ENCODE data around the gene RPL22L1. TPM values are rescaled to one million over a fixed set of nuclear protein-coding genes. Genes with fewer than 3 reads are reported as not detected.
A peak's percentile ranks its signal among the peaks of the same experiment; 100 is the strongest.
"Not testable (repeated sequence)": the region's sequence is repeated elsewhere in the genome, so short reads cannot be mapped to it uniquely, and the experiment has no call there.

Gene RPL22L1
- polyA plus RNA-seq, 4 donors = 42.7 to 101 (median 68.8) TPM

DNA sequence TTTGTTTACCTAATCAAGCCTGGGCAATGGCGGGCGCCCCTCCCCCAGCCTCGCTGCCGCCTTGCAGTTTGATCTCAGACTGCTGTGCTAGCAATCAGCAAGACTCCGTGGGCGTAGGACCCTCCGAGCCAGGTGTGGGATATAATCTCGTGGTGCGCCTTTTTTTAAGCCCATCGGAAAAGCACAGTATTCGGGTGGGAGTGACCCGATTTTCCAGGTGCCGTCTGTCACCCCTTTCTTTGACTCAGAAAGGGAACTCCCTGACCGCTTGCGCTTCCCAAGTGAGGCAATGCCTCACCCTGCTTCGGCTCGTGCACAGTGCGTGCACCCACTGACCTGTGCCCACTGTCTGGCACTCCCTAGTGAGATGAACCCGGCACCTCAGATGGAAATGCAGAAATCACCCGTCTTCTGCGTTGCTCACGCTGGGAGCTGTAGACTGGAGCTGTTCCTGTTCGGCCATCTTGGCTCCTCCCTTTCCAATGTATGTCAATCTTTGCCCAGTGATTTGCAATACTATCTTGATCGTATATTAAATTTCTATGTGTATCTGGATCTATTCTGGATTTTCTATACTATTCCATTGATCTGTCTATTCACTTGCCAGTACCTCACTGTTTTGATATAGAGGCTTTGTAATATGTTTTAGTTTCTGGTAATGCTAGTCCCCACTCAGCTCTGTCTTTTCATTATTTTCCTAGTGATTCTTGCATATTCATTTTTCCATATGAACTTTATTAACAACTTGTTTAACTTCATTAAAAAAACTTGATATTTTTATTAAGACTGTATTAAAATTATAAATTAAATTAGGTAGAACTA is 14.3 kb upstream of the RPL22L1 start:
- not testable (repeated sequence) for DNase-seq (ENCODE audit: low read depth in 4 of 4, low spot score in 2 of 4)

DNA sequence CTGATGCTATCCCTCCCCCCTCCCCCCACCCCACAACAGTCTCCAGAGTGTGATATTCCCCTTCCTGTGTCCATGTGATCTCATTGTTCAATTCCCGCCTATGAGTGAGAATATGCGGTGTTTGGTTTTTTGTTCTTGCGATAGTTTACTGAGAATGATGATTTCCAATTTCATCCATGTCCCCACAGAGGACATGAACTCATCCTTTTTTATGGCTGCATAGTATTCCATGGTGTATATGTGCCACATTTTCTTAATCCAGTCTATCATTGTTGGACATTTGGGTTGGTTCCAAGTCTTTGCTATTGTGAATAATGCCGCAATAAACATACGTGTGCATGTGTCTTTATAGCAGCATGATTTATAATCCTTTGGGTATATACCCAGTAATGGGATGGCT is 8.7 kb upstream of the RPL22L1 start:
- DNase-seq (ENCODE audit: low read depth in 4 of 4, low spot score in 2 of 4) = not testable (repeated sequence)

DNA sequence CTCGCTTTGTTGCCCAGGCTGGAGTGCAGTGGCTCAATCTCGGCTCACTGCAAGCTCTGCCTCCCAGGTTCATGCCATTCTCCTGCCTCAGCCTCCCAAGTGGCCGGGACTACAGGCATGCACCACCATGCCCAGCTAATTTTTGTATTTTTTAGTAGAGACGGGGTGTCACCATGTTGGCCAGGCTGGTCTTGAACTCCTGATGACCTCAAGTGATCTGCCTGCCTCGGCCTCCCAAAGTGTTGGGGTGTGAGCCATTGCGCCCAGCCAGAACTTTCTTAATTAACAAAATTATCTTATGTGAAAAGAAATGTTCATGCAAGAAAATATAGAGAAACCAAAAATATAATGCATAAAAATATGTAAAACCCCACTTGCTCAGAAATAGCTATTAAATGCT is 7.3 kb upstream of the RPL22L1 start:
- not testable (repeated sequence) for DNase-seq (ENCODE audit: low read depth in 4 of 4, low spot score in 2 of 4)

DNA sequence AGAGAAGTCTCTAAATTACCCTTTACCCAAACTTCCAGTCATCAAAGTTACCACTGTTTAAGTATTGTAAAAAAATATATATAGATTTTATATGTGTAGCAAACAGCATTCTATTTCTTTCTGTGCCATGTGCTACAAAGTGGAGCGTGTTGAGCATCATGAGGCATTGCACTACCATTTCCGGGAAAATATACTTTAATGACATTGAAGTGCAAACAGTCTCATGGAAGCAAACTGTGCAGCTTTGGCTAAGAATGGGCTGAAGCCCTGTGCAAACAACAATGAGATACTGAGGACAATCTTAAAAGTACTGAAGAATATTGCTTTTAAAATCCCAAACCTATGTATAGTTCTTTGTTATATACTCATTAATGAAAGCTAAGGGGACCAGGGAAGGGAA is 6.5 kb upstream of the RPL22L1 start:
- DNase-seq (ENCODE audit: low read depth in 4 of 4, low spot score in 2 of 4) = no peak

DNA sequence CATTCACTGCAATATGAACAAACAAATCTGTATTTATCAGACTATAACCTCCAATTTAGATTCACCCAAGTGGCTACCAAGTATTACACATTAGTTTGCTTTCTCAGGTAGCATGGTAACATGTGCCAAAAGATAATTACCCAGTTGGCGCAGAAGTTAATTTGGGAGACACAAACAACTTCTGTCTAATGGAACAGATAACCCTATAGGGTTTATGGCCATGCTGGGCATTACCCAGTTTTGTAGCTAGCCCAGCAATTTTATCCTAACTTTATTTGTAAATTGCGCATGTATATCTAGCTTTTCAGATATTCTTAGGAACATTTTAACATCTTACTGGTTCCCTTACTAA is 780 bp downstream of the RPL22L1 start:
- no peak for DNase-seq (ENCODE audit: low read depth in 4 of 4, low spot score in 2 of 4)

DNA sequence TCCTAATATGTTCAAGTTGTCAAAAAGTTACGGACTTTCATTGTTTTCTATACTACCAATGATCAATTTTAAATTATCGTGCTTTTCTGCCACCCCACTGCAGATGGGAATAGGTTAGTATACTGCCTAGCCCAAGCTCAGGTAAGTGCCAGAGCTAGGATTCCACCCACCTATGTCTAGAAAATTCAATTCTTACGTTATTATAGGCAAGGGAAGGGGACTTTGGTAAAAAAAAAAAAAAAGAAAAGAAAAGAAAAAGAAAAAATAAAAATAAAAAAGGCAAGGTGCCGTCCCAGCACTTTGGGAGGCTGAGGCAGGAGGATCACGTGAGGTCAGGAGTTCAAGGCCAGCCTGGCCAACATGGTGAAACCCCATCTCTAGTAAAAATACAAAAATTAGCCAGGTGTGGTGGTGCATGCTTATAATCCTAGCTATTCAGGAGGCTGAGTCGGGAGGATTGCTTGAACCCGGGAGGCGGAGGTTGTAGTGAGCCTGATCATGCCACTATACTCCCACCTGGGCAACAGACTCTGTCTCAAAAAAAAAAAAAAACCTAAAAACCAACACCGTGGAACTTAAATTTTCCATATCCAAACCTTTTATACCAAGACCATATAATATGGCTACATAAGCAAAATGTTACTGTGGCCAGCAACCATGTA is 1.3 kb downstream of the RPL22L1 start:
- no peak for DNase-seq (ENCODE audit: low read depth in 4 of 4, low spot score in 2 of 4)

DNA sequence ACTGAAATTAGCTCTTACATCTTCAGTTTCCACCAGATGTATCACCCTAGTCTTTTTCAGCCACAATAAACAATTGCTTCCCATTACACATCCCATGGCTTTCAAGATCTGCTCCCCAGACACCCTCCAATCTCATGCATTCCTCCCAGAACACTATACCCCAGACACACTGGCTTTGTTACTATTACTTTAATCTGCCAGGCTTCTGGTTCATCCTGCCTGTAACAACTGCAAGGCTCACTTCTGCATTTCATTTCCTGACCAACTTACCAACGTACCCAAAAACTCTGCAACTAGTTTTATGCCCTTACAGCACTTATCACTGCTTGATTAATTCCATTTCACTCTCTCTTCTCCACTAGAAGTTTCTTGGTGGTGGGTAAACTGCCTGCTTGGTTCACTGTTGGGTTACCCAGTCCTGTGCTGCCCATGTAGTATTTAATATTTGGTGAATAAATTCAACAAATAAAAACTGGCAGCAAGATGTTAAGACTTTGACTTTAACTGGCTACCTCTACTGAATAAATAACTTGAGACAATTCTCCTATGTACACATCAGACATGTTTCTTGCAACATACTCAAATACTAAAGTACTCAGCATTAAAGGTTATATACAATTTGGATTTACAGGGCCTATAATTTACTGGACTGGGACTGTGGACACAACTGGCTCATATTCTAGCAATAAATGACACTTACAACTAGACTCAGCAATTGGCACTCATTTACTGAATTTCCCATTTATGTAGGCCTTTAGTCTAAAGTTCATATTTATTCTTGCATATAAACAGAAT is 2.7 kb downstream of the RPL22L1 start:
- DNase-seq (ENCODE audit: low read depth in 4 of 4, low spot score in 2 of 4) = no peak

DNA sequence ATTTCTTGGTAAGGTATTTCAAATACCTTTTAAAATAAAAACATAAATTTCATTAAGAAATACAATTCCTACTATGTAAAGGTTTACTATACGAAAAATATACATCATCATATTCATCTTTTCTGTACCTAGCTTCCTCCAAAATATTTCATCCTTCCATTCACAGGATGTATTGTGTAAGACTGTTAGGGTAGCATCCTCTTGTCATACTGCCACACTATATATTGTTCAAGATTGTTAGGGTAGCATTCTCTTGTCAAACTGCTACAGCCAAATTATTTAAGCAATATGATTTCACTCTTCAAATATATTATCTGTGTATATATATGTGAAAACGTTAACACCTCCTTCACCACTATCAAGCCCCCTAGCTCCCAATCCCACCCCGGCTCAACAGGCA is 3.5 kb downstream of the RPL22L1 start:
- DNase-seq (ENCODE audit: low read depth in 4 of 4, low spot score in 2 of 4) = no peak

DNA sequence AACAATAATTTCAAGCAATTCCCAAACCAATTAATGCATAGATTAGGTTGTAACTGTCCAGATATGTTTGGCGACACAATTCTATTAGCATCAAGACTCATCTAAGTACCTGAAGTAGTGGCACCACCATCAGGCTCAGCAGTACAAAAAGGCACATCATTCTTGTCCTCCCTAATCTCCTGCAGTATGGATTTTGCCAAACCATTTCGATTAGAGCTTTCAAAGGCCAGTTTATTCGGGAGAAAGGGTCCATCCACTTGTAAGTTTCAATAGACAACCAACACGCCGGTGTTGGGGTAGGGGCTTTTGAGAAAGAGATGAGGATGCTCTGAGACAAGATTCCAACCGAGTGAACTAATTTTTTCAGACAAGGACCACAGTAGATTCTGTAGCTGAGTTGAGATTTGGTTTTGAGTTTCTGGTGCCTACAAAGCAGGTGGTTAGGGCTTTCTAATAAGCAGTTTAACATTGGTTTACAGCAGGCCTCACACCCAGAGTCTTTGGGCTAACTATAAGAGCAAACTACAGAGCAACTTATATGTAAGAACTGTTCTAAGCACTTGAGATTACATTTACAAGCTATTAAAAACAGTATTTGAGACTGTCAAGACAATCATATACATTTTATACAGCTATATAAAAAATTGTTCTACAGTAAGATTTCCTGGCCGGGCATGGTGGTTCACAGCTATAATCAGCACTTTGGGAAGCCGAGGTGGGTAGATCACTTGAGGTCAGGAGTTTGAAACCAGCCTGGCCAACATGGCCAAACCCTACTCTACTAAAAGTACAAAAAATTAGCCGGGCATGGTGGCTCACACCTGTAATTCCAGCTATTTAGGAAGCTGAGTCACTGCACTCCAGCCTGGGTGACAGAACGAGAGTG is 4.5 kb downstream of the RPL22L1 start:
- DNase-seq (ENCODE audit: low read depth in 4 of 4, low spot score in 2 of 4) = no peak

DNA sequence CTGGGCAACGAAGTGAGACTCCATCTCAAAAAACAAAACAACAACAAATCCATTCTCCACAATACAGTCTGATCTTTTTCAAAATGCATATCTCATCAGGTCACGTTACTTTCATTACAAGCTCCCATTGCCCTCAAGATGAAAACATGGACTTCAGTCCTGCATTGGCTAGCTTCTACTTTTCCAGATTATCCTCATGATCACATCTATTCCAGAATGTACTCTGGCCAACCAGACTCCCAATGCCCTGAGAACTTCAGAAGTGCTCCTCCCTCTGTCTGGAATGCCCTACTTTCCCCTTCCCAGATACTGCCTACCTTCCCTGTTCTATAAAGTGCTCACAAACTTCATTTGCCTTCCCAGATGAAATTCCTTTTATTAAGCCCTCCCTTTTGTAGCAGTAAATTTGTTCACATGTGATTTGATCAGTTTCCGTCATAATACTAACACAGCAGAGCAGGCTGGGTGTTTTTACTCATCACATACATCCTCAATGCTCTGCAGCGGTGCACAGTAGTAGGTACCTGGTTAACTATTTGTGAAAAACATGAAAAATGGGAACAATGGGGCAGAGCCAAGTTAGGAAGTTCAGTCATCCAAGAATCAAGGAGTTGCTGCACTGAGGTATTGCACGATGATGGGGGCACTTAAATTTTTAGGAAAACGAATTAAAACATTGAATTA is 5.3 kb downstream of the RPL22L1 start:
- DNase-seq (ENCODE audit: low read depth in 4 of 4, low spot score in 2 of 4) = no peak

DNA sequence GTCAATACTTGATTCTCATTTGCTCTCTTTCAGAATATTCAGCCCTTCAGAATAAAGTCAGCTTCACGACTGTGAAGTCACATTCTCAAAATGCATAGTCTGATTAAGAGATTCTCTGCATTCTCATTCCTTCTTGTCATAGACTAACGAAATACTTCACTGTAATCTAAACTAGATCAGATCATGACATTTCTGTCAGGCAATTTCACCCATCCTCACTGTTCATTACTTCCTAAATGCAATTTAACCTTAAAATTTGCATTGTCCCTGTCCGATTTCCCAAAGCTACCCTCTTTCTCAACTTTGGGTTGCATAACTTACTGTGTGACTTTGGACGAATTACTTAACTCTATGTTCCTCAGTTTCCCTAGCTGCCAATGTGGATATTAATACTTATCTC is 6.2 kb downstream of the RPL22L1 start:
- no peak for DNase-seq (ENCODE audit: low read depth in 4 of 4, low spot score in 2 of 4)

DNA sequence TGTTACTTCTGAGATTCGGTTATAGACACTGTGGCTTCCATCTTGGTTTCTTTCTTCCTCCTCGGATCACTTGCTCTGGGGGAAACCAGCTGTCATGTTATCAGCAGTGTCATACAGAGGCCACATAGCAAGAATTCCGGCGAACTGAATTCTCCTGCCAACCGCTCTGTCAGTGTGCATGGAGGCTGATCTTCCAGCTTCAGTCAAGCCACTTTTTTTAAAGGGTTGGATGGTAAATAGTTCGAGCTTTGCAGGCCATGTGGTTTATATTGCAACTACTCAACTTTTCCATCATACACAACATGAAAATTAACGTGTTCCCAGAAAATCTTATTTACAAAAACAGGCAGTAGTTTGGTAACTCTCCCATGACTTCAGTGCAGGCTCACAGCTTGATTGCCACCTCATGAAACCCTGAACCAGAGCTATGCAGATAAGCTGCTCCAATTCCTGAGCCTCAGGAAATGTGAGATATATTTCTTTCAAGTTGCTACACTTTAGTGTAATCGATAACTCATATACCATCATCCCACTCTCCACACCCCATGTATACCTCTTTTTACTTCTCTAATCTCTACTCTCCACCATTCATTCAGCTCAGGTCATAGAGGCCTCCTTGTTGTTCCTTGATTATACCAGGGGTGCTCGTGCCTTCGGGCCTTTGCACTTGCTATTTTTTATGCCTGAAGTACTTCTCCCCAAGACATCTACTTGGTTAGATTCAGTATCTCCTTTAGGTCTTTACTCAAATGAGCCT is 7.2 kb downstream of the RPL22L1 start:
- no peak for DNase-seq (ENCODE audit: low read depth in 4 of 4, low spot score in 2 of 4)

DNA sequence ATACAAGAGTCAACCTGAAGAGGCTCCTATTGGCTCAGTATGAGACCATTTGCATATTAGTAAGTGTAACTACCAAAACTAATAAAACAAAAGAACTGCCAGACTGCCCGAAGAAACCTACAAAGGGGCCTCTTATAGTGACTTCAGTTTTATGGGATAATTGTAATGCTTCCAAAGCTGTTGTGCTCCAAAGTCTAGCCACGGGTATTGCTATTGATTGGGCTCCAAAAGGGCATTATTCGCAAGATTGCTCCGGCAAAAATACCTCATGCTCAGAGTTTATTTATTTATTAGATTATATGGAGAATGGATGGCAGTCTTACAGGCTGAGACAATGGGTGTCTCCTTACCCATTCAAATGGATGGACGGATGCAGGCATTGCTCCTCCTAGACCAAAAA is 11.4 kb downstream of the RPL22L1 start:
- no peak for DNase-seq (ENCODE audit: low read depth in 4 of 4, low spot score in 2 of 4)

DNA sequence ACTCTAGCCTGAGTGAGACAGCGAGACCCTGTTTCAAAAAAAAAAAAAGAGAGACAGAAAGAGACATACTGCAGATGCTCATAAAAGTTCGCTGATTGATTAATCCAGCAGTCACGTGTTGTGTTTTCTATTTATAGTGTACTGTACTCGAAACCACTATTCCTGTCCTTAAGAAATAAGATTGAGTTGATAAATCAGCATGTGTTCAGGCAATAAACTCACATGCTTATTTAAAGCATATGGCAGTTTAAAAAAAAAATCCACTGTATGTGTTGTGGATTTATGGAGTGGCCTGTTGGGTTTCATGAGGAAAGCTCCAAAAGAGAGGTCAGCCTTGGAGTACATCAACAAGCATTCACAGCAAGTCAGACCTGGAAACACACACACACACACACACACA is 17.7 kb downstream of the RPL22L1 start:
- DNase-seq (ENCODE audit: low read depth in 4 of 4, low spot score in 2 of 4) = peak in 1 of 4 donors; percentile 75

DNA sequence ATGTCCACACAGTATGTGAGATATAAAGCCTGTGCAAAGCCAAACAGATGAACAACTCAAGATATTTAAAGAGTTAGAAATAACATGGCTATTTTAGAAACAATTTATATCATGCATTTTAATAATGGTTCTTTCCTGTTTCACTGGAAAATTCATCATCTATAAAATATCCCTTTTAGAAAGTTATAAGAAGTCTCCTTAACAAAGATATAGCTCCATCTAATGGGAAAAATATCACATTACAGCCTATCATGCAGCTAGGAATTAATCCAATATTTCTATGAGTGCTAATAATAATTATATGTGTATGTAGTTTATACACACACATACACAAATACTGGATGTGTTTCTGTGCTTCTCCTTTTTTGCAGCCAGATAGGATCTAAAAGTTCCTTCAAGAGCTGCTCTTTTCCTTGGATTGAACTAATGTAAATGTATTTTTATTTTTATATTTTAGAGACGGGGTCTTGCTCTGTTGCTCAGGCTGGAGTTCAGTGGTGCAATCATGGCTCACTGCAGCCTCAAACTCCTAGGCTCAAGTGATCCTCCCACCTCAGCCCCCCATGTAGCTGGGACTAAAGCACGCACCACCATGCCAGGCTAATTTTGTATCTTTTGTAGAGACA is 21.6 kb downstream of the RPL22L1 start:
- no peak for DNase-seq (ENCODE audit: low read depth in 4 of 4, low spot score in 2 of 4)

DNA sequence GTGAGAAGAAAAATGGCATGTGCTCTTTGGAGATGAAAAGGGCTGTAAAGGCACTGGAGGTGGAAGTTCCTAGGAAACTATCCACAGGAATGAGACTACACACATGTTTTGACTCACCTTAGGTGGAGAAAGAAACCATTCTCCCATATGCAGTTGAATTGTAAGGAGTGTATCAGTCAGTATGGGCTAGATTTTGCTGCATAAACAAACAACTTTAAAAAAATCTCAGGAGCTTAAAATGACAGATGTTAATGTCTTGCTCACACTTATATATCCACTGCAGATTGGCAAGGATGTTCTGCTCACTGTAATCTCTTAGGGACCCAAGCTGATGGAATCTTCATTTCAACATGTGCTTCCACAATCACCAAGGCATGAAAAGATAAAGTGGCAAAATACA is 25.6 kb downstream of the RPL22L1 start:
- no peak for DNase-seq (ENCODE audit: low read depth in 4 of 4, low spot score in 2 of 4)

DNA sequence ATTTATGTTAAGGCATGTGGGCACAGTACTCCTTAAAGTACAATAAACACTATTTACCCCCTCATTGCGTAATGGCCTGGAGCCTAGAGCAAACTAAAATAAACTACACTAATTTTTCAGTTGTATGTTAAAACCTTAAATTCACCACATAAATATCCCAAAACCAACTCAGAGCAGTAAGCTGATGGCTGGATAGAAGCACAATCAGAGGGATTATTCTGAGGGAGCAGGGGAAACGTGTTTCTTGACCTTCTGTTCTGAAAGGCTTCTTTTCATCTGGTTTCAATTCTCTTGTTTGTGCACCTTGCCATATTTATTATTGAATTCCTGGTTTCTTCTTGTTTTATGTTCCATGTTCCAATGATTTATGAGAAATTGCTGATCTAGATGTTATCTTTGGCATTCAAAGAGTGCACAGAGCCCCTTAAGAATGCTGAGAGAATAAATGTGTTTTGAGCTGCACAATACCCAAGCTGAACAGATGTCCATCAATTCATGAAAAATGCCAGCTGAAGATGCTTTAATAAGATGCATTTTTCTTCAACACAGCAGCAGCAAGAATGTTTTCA is 29.6 kb downstream of the RPL22L1 start:
- DNase-seq (ENCODE audit: low read depth in 4 of 4, low spot score in 2 of 4) = no peak

DNA sequence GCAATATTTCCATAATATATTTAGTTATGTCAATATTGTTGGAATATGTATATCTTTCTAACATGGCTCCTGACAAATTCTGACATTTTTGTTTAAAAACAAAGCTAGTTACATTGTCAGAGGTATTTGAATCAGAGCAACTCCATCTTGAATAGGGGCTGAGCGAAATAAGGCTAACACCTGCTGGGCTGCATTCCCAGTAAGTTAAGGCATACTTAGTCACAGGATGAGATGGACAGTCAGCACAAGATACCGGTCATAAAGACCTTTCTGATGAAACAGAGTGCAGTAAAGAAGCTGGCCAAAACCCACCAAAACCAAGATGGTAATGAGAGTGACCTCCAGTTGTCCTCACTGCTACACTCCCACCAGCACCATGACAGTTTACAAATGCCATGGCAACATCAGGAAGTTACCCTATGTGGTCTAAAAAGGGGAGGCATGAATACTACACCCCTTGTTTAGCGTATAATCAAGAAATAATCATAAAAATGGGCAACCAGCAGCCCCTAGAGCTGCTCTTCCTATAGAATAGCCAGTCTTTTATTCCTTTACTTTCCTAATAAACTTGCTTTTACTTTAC is 30.4 kb downstream of the RPL22L1 start:
- no peak for DNase-seq (ENCODE audit: low read depth in 4 of 4, low spot score in 2 of 4)

Measured in left renal cortex interstitium (tissue), 4 donors.